GM21619 (cell line): ENCODE measurements around the gene IQGAP3.

Experiments used
- ATAC-seq: cut with Tn5 transposase; IDR thresholded peaks from one replicate; pipeline ENCODE4 v1.9.1; 2021; ENCODE audit not compliant: unreplicated experiment

Gene IQGAP3

GRCh38 chr1:156516821-156517220 lies 55.5 kb downstream of the IQGAP3 start:
- ATAC-seq: no peak

GRCh38 chr1:156515956-156516355 lies 56.4 kb downstream of the IQGAP3 start:
- no peak for ATAC-seq

- ATAC-seq: no peak
Observed at GRCh38 chr1:156513185-156513584, 59.2 kb downstream of the IQGAP3 start.

- no peak for ATAC-seq
Observed at GRCh38 chr1:156511644-156512043, 60.7 kb downstream of the IQGAP3 start.

GRCh38 chr1:156510709-156511108 lies 61.7 kb downstream of the IQGAP3 start:
- no peak for ATAC-seq

GRCh38 chr1:156509424-156510034 lies 62.8 kb downstream of the IQGAP3 start:
- no peak for ATAC-seq

- no peak for ATAC-seq
Observed at GRCh38 chr1:156508955-156509234, 63.5 kb downstream of the IQGAP3 start.

- no peak for ATAC-seq
Observed at GRCh38 chr1:156508205-156508954, 64.0 kb downstream of the IQGAP3 start.

GRCh38 chr1:156506450-156506849 lies 65.9 kb downstream of the IQGAP3 start:
- no peak for ATAC-seq

GRCh38 chr1:156505679-156506298 lies 66.6 kb downstream of the IQGAP3 start:
- ATAC-seq: no peak

GRCh38 chr1:156504821-156505678 lies 67.3 kb downstream of the IQGAP3 start:
- ATAC-seq: peak; percentile 29

GRCh38 chr1:156504438-156504813 lies 67.9 kb downstream of the IQGAP3 start:
- ATAC-seq: no peak

GRCh38 chr1:156503698-156504437 lies 68.5 kb downstream of the IQGAP3 start:
- ATAC-seq: no peak

- ATAC-seq: no peak
Observed at GRCh38 chr1:156502894-156503697, 69.3 kb downstream of the IQGAP3 start.

- ATAC-seq: no peak
Observed at GRCh38 chr1:156502391-156502893, 69.9 kb downstream of the IQGAP3 start.

GRCh38 chr1:156500793-156501506 lies 71.4 kb downstream of the IQGAP3 start:
- peak; percentile 46 for ATAC-seq

- peak; percentile 2 for ATAC-seq
Observed at GRCh38 chr1:156500543-156500792, 71.9 kb downstream of the IQGAP3 start, which contains the start of gene MEF2D. Gene MEF2D (minus strand): TSS chr1:156500775. CDS start chr1:156483292, 17,483 bp downstream.

GRCh38 chr1:156499842-156500542 lies 72.4 kb downstream of the IQGAP3 start:
- ATAC-seq: peak; percentile 5
